HEK293 (cell line): Measurements from ENCODE around the gene SLC44A1.

Source experiments
- YY1 ChIP-seq: fragments of 450-650 bp; formaldehyde crosslinking; IDR thresholded peaks from 2 replicates; pipeline ENCODE4 v1.5.1; 2018; ENCODE audit warnings: missing biosample characterization, missing genetic modification characterization
- ZNF335 ChIP-seq: fragments of 450-650 bp; formaldehyde crosslinking; conservative IDR thresholded peaks from 2 replicates; pipeline ENCODE4 v1.5.1; 2016; ENCODE audit warnings: missing biosample characterization, missing genetic modification characterization

DNA sequence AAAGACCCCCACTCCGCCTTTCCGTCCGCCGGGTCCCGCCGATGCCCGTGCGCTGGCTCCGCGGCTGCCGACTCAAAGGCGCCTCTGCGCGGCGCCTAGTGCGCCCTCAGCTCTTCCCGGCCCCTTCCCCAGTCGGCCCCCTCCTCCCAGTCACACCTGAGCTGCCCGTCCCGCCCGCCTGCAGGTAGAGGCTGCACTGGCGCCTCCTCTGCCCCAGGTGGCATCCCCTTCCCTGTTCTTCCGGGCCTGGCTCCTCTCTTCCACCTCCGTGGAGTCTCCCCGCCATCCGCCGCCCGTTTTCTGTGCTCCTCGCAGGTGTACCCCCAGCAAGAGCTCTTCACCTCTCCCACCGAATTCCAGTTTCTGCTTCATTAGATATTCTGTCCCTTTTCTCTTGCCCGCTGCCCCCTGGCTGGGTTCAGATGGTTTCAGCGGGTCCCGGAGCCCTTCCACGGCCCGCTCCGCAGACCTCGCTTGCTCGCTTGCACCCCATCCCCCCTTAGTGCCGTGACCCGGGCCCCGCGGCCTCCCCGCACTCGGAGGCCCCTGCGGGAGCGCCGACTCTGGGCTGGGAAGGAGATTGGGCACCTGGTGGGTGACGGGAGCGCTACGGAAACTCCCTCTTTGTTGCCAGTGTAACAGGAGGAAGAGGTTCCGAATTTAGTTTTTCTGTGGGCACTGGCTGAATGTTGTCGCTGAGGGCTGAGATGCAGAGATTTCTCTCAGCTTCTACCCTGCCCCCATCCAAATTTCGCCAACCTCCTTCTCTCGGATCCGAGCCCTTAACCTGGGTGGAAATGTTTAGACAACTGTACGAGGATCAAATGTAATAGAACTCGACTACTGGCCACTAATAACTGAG is 809 bp downstream of the SLC44A1 start:
- TF ChIP-seq ZNF335 (tag by site-specific recombination) (peak; percentile 95), YY1 (tag by site-specific recombination) (no peak)
